HG02885 (cell line): ENCODE data around the gene MAST2.
"Not testable (repeated sequence)": the region's sequence is repeated elsewhere in the genome, so short reads cannot be mapped to it uniquely, and the experiment has no call there.

ENCODE experiments used
- ATAC-seq: cut with Tn5 transposase; IDR thresholded peaks from one replicate; pipeline ENCODE4 v1.9.1; 2021; ENCODE audit warnings: mild to moderate bottlenecking; ENCODE audit not compliant: unreplicated experiment, poor library complexity

Gene MAST2

DNA sequence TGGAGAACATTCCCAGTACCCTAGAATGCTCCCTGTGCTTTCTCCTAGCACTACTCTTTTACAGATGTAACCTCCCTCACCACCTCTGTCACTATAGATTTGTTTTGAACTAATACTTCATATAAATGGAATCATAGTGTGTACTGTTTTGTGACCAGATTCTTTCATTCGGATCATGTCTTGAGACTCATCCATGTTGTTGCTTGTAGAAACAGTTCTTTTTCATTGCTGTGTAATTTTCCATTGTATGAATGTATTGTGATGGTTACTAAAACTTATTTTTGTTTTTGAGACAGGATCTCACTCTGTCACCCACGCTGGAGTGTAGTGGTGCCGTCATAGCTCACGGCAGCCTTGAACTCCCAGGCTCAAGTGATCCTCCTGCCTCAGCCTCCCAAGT is 2.7 kb downstream of the MAST2 start:
- no peak for ATAC-seq

GRCh38 chr1:45809761-45810160 is 6.3 kb downstream of the MAST2 start:
- no peak for ATAC-seq

- no peak for ATAC-seq
Measured at GRCh38 chr1:45814776-45815175, 11.4 kb downstream of the MAST2 start.

GRCh38 chr1:45815667-45816458 is 12.5 kb downstream of the MAST2 start:
- ATAC-seq: no peak

DNA sequence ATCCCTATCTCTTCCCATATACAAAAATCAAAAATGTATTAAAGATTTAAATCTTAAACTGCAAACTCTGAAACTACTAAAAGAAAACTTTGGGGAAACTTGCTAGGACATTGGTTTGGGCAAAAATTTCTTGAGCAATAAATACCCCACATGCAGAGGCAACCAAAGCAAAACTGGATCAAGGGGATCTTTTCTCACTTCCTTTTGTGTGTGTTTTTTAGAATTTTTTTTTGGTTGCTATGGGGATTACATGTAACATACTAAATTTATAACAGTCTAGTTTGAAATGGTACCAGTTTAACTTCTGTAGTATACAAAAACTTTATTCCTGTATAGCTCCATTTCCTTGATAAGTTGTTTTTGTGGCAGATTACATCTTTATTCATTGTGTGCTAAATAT is 16.8 kb downstream of the MAST2 start:
- ATAC-seq: no peak

DNA sequence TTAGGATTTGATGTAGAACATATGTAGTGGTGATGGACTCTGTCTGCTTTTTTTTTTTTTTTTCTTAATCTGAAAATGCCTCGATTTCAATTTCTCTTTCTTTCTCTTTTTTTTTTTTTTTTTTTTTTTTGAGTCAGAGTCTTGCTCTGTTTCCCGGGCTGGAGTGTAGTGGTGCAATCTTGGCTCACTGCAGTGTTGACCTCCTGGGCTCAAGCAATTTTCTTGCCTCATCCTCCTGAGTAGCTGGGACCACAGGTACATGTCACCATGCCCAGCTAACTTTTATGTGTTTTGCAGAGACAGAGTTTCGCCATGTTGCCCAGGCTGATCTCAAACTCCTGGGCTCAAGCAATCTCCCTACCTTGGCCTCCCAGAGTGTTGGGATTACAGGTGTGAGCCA is 17.4 kb downstream of the MAST2 start:
- ATAC-seq: no peak

- ATAC-seq: no peak
Measured at GRCh38 chr1:45822644-45823043, 19.2 kb downstream of the MAST2 start.

- ATAC-seq: no peak
Measured at GRCh38 chr1:45824607-45825006, 21.2 kb downstream of the MAST2 start.

DNA sequence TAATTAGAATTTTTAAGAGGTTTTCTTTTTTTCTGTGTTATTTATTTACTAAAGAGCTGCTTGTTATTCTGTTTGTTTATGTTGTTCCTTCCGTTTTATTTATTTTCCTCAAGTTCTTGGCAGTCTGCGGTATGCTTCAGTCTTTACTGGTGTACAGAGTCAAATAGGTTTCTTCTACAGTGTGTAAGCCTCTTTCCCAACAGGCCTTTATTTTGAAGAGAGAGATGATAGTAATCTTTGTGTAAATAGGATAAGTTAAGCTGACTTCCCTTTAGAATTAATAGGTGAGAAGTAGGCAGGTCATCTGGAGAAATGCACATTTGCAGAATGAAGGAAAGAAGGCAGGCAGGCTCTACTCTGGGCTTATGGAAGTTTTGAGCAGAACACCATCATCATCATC is 23.8 kb downstream of the MAST2 start:
- ATAC-seq: no peak

DNA sequence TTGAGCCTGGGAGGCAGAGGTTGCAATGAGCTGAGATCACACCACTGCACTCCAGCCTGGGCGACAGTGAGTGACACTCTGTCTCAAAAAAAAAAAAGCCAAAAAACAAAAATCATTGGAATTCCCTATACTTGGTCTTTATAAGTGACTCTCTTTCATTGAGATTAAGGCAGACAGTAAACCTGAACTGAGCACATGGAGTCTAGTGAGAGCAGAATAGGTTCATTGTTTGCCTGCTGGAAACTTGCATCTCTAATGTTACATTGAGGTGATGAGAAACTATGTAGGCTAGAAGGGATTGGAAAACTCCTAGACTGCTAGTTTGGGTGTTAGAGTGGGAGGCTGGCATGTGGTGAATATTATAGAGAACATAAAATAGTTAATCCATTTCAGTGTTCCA is 25.4 kb downstream of the MAST2 start:
- ATAC-seq: no peak

GRCh38 chr1:45833361-45833760 is 29.9 kb downstream of the MAST2 start:
- ATAC-seq: no peak

GRCh38 chr1:45834689-45835088 is 31.3 kb downstream of the MAST2 start:
- ATAC-seq: no peak

DNA sequence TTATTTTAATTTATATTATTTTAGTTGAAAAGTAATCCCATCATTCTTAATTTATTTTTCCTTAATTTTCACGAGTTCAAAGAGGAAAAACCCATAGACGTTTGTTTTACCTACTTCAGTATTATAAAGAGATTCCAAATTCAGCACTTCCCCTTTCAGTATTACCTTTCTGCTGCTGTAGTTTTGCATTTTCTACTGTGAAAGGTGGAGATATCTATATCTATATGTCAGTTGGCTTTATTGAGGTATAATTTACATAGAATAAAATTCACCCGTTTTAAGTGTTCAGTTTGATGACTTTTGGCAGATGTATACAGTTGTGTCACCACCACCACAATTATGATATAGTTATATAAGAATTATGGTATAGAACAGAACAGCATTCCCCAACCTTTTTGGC is 33.0 kb downstream of the MAST2 start:
- ATAC-seq: no peak

DNA sequence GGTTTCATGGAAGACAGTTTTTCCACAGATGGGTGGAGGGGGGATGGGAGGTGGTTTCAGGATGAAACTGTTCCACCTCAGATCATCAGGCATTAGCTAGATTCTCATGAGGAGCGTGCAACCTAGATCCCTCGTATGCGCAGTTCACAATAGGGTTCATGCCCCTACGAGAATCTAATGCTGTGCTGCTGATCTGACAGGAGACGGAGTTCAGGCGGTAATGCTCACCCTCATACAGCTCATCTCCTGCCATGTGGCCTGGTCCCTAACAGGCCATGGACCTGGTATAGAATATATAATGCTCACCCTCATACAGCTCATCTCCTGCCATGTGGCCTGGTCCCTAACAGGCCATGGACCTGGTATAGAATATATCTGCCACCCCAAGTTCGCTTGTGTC is 33.4 kb downstream of the MAST2 start:
- ATAC-seq: not testable (repeated sequence)

- not testable (repeated sequence) for ATAC-seq
Measured at GRCh38 chr1:45838322-45838721, 34.9 kb downstream of the MAST2 start.

GRCh38 chr1:45840704-45841103 is 37.3 kb downstream of the MAST2 start:
- no peak for ATAC-seq

DNA sequence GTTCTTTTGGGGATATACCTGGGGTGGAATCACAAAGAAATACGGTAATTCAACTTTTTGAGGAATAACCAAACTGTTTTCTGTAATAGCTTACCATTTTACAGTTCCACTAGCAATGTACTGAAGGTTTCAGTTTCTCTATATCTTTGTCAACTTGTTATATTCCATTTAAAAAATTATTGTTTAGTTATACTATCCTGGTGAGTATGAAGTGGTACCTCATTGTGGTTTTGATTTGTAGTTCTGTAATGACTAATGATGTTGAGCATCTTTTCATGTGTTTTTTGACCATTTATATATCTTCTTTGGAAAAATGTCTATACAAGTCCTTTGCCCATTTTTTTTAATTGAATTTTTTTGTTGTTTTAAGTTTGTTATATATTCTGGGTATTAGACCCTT is 39.4 kb downstream of the MAST2 start:
- no peak for ATAC-seq

- ATAC-seq: no peak
Measured at GRCh38 chr1:45843474-45843905, 40.1 kb downstream of the MAST2 start.

DNA sequence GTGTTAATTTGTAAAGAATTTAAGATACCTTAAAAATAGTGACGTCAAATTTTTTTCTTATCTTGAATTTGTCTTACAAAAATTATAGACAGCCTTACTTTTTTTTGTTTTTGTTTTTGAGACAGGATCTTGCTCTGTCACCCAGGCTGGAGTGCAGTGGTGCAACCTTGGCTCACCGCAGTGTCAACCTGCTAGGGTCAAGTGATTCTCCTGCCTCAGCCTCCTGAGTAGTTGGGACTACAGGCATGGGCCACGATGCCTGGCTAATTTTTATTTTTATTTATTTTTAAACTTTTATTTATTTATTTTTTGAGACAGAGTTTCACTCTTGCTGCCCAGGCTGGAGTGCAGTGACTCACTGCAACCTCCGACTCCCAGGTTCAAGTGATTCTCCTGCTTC is 40.6 kb downstream of the MAST2 start:
- ATAC-seq: not testable (repeated sequence)

GRCh38 chr1:45846931-45847330 is 43.5 kb downstream of the MAST2 start:
- ATAC-seq: no peak

GRCh38 chr1:45848097-45848496 is 44.7 kb downstream of the MAST2 start:
- no peak for ATAC-seq

- ATAC-seq: no peak
Measured at GRCh38 chr1:45848714-45849113, 45.3 kb downstream of the MAST2 start.
